Cardiac septum (tissue), 1 donor: ENCODE measurements around the gene LBR. TPM values are rescaled to one million over a fixed set of nuclear protein-coding genes. Genes with fewer than 3 reads are reported as not detected.

Source experiments
- DNase-seq: peaks from one replicate; pipeline ENCODE4 v3.0.0-alpha.2; 2020; ENCODE audit warnings: low spot score
- intact Hi-C: fragments of 100-400 bp; cut with DNase I; formaldehyde crosslinking; loops from one replicate; pipeline ENCODE4 v1.14.0; 2022
- total RNA-seq: library from RNA; stranded (reverse); fragmentation: NEBNext Ultra II Directional; extraction: Animal tissue kit (Norgen Biotek cat#: 25700); gene quantifications from one replicate; pipeline ENCODE4 v1.2.1, GENCODE V29; 2021
- donor health status: DM: no; HTN: no; CAD: no.

Gene LBR
- total RNA-seq, 1 donor from 2014 or later, result 13.7 TPM

DNA sequence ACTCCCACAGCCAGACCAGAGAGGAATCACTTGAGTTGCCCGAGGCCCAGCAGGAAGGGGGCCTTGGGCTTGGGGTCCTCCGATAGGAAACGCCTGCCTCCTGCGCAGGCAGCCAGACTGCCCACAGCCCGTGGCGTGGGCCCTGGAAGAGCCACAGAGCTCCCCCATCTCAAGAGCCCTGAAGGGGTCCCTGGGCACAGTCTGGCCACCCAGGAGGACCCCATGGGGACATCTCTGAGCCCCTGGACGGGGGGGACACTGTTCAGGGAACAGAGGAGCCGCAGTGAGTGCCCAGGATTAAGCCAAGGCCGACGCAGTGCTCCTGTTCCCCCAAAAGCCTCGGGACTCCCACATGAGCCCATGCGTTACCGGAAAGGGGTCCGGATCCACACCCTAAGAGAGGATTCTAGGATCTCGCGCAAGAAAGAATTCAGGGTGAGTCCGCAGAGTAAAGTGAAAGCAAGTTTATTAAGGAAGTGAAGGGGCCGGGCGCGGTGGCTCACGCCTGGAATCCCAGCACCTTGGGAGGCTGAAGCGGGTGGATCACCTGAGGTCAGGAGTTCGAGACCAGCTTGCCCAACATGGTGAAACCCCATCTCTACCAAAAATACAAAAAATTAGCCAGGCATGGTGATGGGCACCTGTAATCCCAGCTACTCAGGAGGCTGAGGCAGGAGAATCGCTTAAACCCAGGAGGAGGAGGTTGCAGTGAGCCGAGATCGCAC is 38.1 kb upstream of the LBR start:
- intact Hi-C loops, result no loop called here
- no peak for DNase-seq

DNA sequence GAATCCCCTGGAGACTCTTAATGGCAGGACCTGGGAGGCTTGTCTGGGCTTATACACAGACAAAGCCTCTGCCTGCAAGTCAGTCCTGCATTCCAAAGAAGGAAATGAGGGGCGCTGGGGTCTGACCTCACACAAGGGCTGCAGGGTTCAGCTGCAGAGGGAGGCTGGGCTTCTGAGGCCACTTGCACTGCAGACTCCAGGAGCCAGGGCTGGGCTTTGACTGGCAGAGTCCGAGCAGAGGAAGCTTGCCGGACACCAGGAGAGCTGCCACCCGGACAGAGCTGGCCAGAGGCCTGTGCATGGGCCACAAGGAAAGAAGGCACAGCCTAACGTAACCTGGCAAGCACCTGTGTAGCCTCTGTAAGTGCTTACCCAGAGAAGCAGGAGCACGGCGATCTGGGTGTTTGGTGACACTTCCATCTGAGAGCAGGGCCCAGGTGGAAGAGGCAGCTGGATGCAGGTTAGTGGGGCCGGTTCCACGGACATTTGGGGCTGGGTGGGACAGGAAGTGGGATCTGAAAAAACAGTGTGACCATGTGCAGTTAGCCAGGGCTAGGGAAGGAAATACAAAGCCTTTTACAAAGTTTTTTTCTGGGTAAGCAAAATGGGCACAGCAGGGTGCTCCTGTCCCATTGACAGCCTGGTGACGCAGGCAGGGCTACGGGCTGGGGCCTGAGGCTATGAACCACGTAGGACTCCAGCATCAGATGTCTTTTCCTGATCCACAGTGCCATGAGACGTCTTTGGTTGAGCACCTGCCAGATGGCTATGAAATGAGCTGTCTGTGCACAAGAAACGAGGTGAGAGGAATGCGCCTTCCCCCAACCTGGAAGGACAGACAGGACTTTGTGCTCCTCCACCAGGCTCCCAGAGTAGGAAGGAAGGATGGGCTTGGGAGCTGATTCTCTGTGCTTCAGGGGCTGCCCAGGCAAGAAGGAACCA is 37.3 kb upstream of the LBR start:
- intact Hi-C loops, result no loop called here

DNA sequence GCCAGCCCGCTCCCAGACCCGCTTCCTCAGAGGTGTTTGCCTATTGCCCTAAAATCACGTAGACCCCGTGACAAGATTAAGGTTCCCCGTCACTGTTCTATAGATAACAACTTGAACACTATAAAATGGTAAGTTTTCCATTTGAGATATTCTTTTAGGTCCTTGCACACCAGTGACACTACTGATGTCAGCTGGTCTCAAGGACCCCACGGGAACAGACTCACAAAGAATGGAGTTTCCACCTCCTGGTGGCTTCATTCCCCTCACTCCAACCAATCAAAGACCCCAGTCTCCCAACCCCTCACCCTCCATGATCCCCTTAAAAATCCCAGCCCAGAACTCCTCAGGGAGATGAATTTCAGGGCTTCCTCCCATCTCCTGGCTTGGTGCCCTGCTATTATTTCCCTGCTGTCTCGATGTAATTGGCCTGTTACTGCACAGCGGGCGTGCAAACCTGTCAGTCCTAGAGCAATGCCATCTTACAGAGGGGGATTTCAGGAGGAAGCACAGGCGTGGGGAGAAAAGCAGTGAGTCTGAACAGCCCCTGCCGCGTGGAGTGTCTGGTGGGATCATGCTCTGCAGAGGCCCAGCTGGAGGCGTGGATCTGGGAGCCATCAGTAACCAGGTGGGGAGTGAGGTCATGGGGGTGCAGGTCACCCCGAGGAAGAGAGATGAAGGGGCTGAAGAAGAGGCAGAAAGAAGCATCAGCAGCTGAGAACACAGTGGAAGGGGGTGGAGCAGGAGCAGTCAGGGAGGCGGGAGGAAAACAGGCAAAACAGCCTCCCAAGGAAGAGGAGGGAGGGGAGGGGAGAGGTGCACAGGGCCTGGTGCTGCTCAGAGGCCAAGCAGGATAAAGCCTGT is 35.1 kb upstream of the LBR start:
- intact Hi-C loops, result no loop called here
- DNase-seq, result peak; percentile 73

More for the DNA sequence above, 37.3 kb upstream of the LBR start:
- DNase-seq, result peak; percentile 60

DNA sequence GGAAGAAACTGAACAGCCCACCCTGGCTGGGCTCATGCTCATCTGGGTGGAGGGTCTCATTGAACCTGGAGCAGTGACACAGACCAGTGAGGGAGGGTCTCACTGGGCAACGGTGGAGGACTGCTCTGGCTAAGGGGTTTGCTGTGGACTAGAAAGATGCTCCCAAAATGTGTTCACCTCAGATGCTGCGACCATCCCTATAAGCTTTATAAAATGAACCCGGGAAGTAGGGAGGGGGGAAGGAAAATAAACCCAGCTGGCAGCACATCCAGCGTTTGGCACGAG is 34.5 kb upstream of the LBR start:
- intact Hi-C loops, result no loop called here
- DNase-seq, result peak; percentile 62

DNA sequence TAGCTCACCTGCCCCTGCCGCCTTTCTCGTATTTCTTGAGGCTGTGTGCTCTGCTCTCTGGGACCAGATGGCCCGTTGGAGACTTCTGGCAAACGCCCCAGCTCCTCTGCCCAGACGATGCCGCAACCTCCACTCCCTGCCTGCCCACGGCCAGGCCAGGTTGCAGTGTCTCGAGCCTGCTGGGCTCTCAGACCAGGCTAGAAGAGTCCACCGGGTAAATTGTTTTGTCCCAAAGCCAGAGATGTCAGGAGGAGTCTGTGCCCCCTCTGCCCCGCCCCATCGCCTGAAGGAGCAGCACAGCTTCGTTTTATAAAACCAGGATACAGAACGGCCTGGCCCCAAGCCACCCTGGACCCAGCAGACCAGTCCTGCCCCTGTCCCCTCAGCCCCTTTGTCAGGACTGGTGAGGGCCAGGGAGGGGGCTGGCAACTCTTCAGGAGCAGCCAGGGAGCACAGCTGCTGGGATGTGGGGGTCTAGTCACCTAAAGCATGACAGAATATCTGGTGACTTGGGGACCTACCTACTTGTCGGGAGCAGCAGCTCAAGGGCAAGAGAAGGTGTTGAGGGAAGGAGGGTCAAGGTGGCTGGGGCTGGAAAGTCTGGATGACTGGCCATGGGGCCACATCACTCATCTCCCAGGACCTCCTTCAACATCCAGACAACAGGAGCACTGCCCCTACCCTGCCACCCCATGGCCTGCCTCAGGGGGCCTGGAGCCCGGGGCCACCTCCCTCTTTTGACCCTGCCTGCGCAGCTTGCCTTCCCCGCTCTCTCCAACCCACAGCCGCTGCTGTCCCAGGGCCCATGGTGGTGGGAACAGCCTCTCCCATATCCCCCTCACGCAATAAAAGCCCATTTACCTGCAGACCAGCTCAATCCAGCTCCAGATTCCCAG is 33.9 kb upstream of the LBR start:
- intact Hi-C loops, result no loop called here
- peak; percentile 64 for DNase-seq

GRCh38 chr1:225460737-225461532 is 33.1 kb upstream of the LBR start:
- intact Hi-C loops, result no loop called here
- peak; percentile 60 for DNase-seq

DNA sequence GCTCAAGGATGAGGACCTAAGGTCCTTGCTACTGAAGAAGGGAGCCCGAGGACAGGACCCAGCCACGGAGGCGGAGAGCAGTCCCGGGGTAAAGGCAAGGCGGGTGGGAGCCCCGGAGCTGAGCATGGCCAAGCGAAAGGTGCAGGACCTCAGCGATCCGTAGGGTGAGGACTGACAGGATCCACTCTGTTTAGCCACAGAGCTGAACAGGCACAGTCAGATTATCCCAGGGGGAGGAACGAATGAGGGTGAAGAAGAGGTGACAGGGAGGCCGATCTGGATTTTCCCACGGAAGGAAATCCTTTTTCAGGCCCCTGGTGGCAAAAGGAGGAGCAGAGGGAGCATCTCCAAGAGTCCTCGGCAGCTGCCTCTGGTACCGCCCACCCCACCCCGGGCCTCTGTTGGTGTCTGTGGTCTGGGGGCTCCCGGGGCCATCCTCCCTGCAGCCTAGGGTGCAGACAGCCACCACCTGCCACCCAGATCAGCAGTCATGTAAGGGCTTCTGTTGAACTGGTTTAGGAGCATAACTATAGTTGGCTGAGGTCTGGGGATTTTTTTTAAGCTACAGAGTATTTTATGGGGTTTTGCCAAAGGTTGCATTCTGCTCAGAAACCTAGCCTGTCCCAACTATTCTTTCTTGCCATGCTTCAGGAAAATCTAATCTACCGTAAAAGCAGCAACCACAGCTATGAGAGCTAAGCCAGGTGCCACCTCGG is 32.3 kb upstream of the LBR start:
- intact Hi-C loops, result no loop called here
- DNase-seq, result peak; percentile 73

- intact Hi-C loops, result no loop called here
- DNase-seq, result no peak
Observed at GRCh38 chr1:225458222-225458631, 30.4 kb upstream of the LBR start.

GRCh38 chr1:225454733-225455132 is 26.9 kb upstream of the LBR start:
- no peak for DNase-seq
- intact Hi-C loops, result no loop called here

- intact Hi-C loops, result no loop called here
- DNase-seq, result no peak
Observed at GRCh38 chr1:225453797-225454648, 26.2 kb upstream of the LBR start.

GRCh38 chr1:225451840-225452515 is 24.1 kb upstream of the LBR start:
- intact Hi-C loops, result no loop called here
- no peak for DNase-seq

GRCh38 chr1:225451340-225451739 is 23.5 kb upstream of the LBR start:
- intact Hi-C loops, result no loop called here
- DNase-seq, result no peak

- DNase-seq, result no peak
- intact Hi-C loops, result no loop called here
Observed at GRCh38 chr1:225450491-225451191, 22.8 kb upstream of the LBR start.

GRCh38 chr1:225449774-225450173 is 21.9 kb upstream of the LBR start:
- intact Hi-C loops, result no loop called here

DNA sequence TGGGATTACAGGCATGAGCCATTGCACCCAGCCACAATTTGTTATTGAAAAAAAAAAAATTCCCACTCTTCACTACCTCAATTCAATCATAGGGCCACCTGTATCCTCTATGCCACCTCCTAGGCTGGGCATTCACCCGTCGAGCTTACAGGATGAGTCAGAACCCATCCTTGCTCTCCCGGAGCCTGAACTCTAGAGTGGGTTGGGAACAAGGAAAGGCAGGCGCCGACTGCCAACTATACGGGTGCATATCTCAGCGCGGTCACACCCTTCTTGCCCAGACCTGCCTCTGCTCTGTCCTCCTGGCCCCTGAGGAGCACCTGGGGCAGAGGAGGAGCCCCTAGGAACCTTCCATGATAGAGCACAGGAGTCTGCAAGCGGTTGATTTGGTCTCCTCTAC is 21.4 kb upstream of the LBR start:
- DNase-seq, result no peak
- intact Hi-C loops, result no loop called here

More at GRCh38 chr1:225449774-225450173, 21.9 kb upstream of the LBR start:
- no peak for DNase-seq
